SH-SY5Y (cell line): ENCODE results near the gene ZBTB20.

Experiments used
- GATA2 ChIP-seq: IDR thresholded peaks from 2 replicates; pipeline ENCODE4 v1.6.1; 2011; ENCODE audit warnings: mild to moderate bottlenecking, low read depth, low read length
- GATA3 ChIP-seq: IDR thresholded peaks from 2 replicates; pipeline ENCODE4 v1.6.1; 2011; ENCODE audit warnings: low read depth, mild to moderate bottlenecking, low read length, moderate library complexity

DNA sequence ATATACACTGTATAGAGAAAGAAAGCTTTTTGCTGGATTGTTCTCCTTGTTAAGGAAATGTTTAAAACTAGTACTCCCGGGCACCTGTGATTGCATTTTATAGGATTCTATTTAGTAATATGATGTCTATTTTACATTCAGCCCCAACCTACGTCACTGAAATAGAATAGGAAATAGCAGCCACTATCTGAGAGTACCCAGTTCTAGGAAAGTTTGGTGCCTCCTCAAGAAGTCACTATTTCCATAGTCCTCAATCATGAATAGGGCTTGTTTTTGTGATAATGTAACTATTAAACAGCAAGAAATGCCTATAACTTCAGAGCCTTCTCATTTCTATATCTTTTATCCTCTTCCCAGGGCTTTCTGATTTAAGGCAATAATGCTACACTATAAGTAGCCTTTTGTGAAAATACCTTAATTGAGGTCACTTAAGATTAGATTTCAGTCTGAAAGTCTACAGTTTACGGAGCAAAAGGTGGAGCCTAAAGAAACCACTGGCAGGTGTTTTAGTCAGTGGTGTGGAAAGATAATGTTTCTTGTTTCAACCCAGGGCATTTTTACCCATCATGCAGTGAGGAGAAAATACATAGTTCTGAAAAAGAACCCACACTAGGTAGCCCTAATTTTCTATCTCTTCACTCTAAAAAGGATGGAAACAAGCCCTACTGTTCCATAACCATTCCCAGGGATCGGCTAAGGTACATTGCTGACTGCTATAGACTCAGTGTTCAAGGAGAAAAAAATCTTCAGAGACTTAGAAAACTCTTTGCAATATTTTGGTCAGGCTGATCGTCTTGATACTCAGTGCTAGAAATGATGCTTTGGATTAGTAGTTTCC is 814.5 kb downstream of the ZBTB20 start:
- TF ChIP-seq GATA2 (no peak), GATA3 (no peak)
